GM19023 (cell line): ENCODE results near the gene ITPKB.
"Not testable (repeated sequence)": the region's sequence is repeated elsewhere in the genome, so short reads cannot be mapped to it uniquely, and the experiment has no call there.

Source experiments
- ATAC-seq: cut with Tn5 transposase; IDR thresholded peaks from one replicate; pipeline ENCODE4 v1.9.1; 2021; ENCODE audit warnings: mild to moderate bottlenecking, moderate library complexity; ENCODE audit not compliant: unreplicated experiment

Gene ITPKB

DNA sequence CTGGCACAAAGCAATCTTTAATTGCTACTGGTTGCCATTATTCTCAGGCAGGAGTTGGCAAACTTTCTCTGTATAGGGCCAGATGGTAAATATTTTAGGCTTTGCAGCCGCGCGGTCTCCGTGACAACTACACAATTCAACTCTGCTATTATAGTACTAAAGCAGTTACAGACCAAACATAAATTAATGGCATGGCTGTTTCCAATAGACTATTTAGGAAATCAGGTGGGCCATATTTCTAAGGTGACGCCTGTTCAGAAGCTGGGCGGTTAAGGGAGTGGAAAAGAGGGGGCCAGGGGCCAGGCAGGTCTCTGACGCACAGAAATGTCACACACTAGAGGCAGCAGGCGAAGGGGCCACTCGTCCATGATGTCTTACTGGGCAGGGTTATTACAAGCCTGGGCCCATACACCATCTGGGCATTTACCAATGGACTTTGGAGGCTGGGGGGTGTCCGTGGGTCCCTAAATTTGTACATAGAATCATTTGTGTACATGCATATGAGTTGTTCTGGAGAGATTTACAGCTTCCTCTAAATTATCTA lies 110.4 kb downstream of the ITPKB start:
- ATAC-seq: no peak

DNA sequence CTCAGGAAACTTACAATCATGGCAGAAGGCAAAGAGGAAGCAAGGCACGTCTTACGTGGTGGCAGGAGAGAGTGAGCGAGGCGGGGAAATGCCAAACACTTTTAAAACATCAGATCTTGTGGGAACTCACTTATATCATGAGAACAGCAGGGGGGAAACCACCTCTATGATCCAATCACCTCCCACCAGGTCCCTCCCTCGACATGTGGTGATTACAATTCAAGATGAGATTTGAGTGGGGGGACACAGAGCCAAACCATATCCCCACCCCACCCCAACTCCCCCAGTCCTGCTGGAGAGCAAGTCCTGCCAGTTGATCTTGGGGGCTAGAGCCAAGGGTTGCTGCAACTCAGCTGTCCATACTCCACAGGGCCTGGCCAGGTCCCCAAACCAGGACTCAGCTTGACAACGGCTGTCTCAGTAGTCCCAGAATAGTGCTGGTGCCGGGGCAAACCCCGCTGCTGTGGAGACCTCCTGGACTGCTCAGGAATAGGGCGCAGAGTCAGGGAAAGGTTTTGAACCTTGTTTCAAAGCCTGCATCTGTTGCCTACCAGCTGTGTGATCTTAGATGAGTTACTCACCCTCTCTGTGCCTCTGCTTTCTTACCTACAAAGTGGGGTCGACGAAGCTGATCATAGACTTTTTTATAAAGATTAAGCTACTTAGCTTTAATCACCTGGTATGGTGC lies 111.0 kb downstream of the ITPKB start:
- ATAC-seq: no peak

DNA sequence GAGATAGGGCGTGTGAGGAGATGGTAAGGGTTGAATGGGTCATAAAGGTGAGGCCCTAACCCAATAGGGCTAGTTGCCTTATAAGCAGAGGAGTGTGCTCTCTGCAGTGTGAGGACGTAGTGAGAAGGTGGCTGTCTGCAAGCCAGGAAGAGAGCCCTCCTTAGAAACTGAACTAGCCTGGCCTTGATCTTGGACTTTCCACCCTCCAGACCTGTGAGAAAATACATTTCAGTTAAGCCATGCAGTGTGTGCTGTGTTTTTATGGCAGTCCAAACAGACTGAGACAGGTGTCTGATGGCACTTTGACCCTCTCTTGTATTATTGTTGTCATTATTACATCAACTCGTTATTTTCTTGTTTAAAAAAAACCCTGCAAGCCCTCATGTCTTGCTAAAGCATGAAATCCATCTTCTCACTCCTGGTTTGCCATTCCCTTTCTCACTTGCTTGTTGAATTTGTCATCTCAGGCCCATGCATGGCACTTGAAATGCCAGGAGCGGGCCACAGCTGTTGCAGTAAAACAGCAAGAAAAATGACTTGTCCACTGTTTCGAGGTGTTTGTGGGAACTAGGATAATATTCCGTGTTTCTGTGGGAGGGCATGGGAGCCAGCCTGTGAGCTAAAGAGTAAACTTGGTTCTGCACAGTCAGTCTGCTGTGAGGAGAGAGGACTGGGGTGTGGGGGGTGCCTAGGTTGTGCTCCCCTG lies 111.9 kb downstream of the ITPKB start:
- no peak for ATAC-seq

DNA sequence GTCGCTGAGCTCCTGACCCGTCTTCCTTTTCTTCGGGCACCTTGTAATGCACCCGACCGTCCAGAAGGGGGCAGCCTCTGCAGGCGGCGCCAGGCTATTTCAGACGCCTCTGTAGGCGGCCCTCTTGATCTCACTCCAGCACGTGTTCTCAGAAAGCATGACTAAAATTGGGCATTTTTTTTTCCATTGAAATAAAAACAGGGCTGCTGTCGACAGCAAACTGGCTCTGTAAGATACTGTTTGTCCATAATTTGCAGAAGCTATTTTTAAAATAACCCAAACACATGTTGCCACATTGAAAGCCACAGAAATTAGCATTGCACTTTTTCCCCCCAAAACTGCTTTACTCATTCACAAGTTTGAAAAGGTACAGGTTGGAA lies 112.5 kb downstream of the ITPKB start:
- ATAC-seq: peak; percentile 72

DNA sequence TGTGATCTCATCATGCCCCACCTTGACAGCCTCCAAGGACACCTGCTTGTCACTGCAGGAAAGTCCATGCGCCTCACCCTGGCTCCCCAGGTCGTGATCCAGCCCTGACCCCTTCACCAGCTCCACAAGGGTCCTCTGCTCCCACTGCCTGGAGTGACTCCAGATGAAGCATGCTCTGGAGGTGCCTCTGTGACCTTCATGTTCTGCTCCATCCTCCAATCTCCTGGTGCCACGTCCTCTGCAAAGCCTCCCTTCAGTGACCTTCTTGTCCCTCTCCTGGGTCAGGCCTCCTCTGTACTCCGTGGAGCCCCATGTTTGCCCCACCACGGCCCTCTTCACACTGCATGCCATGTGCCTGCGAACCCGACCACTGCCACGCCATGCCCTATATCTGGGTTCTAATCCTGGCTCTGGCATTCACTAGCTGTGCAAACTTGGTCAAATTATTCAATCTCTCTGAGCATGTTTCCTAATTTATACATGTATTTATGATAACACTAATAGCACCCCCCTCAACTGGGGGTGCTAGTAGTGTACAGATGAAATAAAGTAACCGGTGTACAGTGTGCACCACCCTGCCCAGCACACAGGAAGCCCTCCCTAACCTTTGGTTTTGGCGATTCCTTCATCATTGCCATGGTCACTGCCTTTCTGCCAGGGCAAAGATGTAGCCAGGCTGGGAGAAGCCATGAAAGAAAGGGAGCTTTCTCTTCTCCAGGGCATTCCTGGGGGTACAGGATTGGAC lies 113.1 kb downstream of the ITPKB start:
- ATAC-seq: peak; percentile 11

DNA sequence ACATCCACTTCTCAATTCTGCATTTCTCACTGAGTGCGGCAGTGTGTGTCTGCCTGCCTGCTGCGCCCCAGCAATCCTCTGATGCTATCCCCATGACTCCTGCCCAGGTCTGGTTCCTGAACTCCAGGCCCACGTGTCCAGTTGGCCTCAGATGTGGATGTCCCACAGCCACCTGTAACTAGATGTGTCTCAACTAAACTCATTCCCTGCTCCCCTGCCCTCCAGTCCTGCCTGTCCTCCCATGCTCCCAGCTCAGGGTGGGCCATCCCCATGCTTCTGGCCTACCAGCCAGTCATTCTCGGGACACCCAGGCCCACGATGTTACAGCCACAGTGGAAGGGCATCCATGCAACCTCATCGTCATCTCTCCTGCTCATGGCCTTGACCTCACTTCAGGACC lies 113.8 kb downstream of the ITPKB start:
- no peak for ATAC-seq

DNA sequence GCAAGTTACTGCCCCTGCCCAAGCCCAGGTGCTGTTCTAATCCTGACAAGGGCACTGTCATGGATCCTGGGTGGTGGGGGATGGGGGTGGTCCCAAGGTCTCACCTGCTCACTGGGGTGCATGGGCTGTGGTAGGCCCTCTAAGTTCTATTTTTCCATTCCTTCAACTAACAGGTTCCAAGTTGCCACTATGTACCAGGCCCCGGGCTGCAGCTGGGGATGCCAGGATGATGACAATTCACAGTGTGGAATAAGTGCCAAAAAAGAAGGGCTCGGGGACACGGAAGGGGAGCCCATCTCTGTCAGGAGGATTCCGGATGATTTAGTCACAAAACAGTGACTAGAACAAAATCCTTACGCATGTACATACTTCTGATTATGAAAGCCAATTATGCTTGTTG lies 114.6 kb downstream of the ITPKB start:
- no peak for ATAC-seq

DNA sequence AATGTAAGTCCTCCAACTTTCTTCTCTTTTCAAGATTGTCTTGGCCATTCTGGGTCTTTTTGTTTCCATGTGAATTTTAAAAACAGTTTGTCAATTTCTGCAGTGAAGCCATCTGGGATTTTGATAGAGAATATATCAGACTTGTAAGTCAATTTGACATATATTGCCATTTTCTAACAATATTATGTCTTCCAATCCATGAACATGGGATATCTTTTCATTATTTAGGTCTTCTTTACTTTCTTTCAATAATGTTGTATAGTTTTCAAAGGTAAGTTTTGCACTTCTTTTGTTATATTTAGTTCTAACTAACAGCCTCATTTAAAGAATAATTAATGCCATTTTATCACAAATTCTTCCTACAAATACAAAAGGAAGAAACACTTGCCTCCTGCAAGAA lies 117.1 kb downstream of the ITPKB start:
- no peak for ATAC-seq

DNA sequence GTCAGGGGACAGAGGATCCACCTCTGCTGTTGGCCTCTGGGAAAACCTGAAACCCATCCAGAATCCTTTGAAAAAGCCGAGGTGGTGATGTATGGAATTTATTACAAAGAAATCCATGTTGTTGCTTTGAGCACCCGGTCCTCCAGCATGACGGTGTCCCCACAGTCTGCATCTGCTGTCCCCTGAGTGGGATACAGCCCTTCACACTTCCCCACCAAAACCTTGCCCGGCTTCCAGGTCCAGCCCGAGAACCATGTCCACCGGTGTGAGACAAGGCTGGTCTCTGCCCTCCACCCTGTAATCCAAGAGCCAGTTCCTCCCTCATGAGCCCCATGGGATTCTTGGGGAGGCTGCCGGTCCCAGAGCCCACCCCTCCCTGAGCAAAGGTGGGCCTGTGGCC lies 120.1 kb downstream of the ITPKB start:
- ATAC-seq: no peak

DNA sequence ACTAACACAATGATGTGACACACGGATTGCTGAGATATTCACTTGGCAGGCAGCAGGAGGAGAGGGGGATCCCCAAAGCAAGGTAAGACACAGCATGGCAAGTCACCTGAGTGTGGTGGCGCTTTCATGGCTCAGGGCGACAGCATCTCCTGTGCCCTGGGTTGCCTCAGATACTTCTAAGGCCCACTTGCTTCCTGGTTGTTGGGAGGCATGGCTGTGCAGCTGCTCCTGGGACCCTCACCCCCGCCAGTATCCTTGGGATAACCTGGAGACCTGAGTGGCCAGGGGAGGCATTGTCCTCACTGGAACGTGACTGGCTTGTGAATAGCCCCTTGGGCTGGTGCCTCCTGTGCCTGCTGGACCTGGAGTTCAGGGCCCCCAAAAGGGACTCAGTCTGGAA lies 120.7 kb downstream of the ITPKB start:
- ATAC-seq: no peak

DNA sequence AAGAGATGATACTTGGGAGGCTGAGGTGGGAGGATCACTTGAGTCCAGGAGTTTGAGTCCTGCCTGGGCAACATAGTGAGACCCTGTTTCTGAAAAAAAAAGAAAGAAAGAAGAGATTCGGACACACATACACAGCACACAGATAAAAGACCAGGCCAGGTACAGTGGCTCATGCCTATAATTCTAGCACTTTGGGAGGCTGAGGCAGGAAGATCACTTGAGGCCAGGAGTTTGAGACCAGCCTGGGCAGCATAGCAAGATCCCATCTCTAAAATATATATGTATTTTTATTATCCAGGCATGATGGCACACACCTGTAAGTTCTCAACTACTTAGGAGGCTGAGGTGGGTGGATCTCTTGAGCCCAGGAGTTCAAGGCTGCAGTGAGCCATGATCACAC lies 121.4 kb downstream of the ITPKB start:
- ATAC-seq: not testable (repeated sequence)

DNA sequence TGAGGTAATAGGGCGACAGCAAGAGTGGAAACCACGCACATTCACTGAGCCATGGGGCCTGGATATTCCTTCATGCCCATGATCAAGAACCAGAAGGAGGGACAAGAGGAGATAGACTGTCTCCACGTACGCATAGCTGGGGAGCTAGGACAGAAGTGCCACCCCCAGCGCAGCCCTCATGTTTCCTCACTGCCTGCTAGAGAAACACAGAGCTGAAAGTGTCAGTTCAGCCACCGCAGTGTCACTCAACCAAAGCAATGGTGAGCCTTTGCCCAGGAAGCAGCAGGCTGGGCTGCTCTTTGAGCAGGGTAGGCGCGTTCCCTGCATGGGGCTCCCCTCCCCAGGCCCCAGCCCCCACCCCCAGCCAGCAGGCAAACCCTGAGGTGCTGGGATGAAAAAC lies 122.0 kb downstream of the ITPKB start:
- no peak for ATAC-seq

DNA sequence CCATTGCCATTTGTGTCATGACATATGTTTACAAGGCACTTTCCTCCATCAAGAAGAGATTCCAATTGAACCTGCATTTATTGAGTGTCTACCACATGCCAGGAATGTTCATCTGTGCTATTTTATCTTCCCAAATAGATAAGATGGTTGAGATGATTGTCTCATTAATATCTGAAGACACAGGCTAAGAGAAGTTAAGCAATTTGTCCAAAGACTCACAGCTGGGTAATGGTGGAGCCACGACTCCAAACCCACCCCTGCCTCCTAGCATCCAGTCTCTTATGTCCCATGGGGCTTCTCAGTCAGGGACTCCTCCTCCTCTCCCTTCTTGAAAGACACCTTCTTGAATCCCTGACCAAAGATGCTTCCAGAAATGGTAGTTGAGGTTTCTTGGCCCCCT lies 122.4 kb downstream of the ITPKB start:
- no peak for ATAC-seq

DNA sequence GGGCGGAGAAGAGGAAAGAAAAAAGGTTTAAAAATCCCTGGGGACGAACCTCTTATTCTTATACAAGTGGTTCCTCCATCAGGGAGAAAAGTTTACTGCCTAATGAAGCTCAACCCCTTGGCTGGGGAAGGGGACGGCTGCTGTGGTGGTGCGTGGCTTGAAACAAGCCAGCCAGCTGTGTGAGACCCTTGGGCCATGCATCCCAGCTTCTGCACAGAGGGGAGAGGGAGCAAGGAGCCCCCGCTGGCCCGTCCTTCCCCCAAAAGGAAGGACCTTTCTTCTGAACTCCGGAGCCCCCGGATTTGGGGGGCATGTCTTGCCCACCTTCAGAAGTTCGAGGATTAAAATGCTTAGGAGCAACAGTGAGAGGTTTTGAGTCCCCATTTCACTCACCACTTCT lies 123.2 kb downstream of the ITPKB start:
- ATAC-seq: no peak

DNA sequence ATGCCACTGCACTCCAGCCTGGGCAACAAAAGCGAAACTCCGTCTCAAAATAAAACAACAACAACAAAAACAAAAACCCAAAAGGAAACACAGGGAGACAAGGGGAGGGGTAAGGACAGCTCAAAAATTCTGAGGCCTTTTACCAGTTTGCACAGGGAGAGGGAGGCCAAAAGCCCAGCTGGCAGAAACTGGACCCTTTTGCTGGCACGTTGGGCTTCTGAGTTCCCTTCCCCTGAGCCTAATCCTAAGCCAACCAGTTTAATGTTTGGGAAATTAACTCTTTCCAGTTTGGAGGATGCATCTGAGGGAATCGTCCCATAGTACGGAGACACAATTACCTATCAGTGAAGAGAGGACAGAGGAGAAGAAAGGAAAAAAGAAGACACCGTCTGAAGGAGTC lies 127.1 kb downstream of the ITPKB start:
- not testable (repeated sequence) for ATAC-seq

DNA sequence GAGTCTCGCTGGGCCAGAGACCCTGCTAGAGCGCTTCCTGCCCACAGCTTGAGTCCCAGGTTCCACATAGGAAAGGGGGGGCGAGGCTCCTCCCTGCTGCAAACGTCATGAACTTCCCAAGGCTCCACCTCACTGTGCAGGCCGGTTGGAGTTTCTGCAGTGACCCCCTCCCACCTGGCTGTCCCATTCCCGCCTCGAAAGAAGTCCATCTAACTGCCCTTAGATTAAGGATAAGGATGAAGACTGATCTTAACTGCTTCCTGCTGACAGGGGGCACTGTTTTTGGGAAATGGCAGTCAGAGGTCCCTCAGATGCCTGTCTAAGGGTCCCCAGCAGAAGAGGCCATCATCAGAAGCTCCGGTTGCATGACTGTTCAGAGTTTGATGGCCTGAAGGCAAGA lies 127.8 kb downstream of the ITPKB start:
- no peak for ATAC-seq

DNA sequence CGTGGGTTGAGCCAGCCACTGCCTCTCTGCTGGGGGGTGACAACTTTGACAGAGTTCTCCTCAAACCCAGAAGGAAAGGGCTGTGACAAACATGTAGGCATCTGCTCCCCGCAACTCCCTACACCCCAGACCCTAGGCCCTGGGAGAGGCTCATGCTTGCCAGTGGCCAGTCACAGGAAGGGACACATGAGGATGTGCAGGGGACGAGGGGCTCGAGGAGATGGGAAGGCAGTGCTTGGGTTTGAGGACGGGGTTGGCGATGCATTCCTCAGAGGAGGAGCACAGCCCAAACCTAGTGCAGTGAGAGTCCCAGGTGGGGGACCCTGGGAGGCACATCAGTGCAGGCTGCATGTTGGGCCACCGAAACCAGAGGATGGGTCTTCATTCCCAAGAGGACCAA lies 128.4 kb downstream of the ITPKB start:
- no peak for ATAC-seq

DNA sequence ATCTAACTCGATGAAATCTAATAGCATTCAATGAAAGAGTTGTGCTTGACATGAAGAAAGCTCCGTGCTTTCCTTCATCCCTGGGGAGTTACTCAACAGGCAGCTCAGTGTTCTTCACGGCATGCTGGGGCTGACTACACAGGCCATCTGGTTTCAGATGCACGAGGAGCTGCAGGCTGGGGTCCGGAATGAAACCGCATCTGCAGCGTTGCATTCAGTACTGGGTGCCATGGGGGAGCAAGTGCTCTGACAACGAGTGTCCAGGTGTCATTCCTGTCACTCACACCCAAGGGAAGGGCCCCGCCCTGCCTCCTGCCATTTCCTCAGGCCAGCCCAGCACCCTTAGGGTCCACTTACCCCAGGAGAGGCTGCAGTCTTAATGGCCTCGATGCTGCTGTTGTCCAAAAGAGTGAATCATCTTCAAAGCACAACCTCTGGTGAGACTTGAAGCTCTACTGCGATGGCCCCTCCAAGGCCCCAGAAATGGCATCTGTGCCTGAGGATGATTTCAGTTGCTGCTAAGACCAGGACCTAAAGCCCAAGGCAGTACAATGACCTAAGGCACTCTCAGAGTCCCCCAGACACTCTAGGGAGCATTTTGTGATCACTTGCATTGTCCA lies 129.1 kb downstream of the ITPKB start:
- ATAC-seq: no peak

DNA sequence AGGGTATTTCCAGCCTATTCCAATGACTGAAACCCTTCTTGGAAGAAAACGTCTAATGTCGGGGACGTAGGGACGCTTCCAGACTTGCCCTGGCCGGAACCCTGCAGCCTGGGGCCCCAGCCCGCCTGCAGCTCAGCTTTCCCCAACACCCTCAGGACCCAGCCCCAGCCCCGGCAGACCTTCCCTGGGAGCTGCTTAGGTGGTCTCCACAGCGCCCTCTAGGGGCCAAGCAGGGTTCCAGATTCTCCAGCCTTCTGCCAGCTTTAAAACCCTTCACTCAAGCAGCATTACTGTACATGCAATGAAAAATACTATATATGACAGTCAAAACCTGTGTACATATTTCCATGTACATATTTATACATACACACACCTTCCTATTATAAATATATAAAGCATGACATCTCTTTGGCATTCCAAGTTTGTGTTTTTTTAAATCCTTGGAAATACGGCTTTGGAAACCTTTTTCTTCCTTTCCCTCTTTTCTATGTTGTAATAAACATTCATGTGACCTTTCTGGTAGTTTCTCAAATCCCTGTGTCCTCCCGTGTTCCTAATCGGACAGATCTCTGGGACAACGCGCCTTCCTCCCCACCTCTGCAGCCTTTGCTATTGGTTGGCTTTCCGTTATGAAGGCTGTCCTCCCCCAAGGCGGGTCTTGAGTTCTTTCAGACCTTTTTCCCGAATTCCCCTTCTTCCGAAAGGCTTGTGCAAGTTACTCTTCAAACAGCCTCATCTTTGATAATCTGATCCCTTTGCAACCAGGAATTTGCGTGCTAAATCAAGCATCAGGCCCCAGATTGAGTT lies 130.2 kb downstream of the ITPKB start:
- no peak for ATAC-seq

DNA sequence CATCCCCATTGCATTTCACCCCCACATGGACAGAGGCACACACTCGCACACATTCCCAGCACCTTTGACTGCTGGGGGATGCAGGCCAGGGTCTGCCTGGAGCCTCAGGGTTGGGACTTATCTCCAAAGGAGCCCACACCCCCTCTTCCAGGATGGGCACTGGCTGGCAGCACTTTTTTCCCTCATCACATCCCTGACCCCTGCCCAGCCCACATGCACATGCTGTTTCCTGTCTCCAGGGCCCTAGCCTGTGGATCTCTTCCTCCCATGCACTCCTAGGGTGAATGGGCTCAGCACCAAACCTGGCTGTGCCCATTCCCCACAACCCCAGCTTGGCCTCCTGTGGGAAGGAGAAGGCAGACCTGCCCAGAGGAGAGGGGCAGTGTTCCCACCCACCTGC lies 131.3 kb downstream of the ITPKB start:
- no peak for ATAC-seq

DNA sequence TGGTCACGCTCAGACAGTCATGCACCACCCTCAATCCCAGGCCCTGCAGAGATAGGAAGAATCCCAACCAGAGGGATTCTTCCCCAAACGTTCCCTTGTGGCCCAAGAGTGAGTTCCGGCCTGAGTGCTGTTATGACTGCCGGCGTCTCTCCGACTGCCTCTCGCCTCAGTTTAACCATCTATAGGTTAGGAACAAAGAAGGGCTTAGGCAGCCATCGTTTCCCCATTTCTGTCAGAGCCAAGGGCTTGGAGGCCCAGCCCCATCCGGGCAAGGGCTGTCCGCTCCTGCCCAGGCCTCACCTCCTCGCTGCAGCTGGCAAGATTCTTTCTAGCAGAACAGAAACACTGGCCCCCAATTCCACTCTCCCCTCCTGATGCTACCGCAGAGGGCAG lies 131.8 kb downstream of the ITPKB start:
- ATAC-seq: no peak
